Neural crest cell (in vitro differentiated cells): Measurements from ENCODE around the gene IGFN1. TPM values are rescaled to one million over a fixed set of nuclear protein-coding genes. Genes with fewer than 3 reads are reported as not detected.

Source experiments
- DNase-seq: peaks from one replicate; pipeline ENCODE4 v3.0.0; 2021; ENCODE audit warnings: low read depth, mixed read lengths, low spot score
- H3K27ac Mint-ChIP-seq: one replicate; pipeline ENCODE4 v1.8.0; 2021; ENCODE audit warnings: mild to moderate bottlenecking, mixed read lengths; ENCODE audit not compliant: unreplicated experiment
- H3K27me3 Mint-ChIP-seq: 2 replicates; pipeline ENCODE4 v1.8.0; 2021; ENCODE audit warnings: low read depth, mild to moderate bottlenecking, mixed read lengths
- H3K36me3 Mint-ChIP-seq: 2 replicates; pipeline ENCODE4 v1.8.0; 2021; ENCODE audit warnings: low read depth, mild to moderate bottlenecking, mixed read lengths
- H3K4me1 Mint-ChIP-seq: 2 replicates; pipeline ENCODE4 v1.8.0; 2021; ENCODE audit warnings: mixed read lengths
- H3K4me3 Mint-ChIP-seq: one replicate; pipeline ENCODE4 v1.8.0; 2021; ENCODE audit warnings: mild to moderate bottlenecking, mixed read lengths
- H3K9me3 Mint-ChIP-seq: 2 replicates; pipeline ENCODE4 v1.8.0; 2021; ENCODE audit warnings: mixed read lengths
- total RNA-seq: library from RNA; stranded (reverse); gene quantifications from 2 replicates; pipeline ENCODE4 v1.2.1, GENCODE V29; 2021
- TF ChIP-seq, protein P1 (sequence below): fragments of 200-600 bp; sonication (generic); conservative IDR thresholded peaks from 2 replicates; pipeline ENCODE4 v1.5.0; 2021; ENCODE audit warnings: antibody characterized with exemption, mild to moderate bottlenecking

The IGFN1 gene
- total RNA-seq, 1 donor from 2014 or later, result not detected

DNA sequence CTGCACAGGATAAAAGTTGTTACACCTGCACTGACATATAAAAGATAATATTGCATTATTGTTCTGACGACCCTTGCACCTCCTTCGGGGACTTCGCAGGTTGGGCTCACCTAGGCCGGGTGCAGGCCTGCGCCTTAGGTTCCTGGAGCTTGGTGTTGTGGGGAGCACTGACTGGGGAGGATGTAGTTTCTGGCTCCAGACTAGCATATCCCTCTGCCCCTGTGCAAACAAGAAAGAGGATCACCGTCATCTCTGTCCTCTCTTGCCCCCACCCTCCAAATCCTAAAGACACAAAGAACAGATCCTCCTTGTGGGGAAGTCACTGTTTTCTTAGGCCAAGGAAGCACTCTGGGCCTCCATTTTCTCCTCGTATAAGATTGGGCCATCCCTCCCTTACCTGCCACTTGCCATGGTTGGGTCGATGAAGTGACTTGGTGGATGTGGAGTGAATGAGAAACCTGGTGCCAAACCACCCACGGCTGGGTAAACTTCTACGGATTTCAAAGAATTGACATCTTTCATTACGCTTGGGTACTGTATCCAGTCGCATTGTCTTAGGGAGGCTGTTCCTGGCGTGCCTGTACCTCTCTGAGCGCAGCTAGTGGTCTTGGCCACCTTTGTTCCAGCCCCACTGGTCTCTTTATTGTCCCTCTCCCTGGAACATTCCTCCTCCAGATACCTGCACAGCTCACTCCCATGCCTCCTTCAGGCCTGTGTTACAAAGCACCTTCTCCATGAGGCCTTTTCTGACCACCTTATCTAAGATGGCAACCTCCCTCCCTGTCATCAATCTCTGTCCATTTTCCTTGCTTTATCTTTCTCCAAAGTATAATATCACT is 58.3 kb downstream of the IGFN1 start:
- Mint-ChIP-seq H3K9me3 (no peaks in the 10 kb centered on the region), H3K36me3 (no peaks in the 10 kb centered on the region)

DNA sequence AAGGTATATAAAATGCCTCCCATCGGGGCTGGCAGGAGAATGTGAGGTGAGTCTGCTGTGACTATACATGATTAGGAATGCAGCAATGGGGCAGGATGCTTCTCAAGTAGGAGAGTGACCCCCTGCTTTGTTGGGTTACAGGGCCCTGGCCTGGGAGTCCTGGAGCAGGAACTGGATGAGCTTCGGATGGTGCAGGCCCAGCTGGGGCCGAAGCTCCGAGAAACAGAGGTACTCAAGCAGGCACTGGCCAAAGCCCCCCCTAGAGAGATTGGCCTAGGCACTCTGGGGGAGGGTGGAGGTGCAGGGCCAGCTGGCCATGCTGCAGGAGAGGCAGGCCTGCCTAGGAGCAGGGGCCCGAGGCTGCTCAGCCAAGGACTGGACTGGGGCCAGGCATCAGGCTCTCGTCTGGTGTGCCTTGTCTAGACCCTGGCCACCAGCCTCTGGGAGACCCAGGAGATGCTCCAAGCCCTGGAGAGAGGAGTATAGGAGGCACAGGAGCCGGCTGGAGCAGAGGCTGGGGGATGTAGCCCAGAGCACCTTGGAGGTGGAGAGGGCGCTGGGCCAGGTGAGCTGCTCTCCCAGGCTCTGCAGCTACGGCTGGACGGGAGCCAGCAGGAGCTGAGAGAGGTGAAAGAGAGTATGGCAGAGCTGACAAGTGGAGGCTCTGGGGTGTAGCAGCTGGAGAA is 59.8 kb downstream of the IGFN1 start:
- Mint-ChIP-seq H3K36me3 (no peaks in the 10 kb centered on the region), H3K4me3 (no peak overlapping the region), H3K4me1 (no peaks in the 10 kb centered on the region), H3K27ac (peak overlapping the region; percentile 59), H3K27me3 (no peaks in the 10 kb centered on the region), H3K9me3 (no peaks in the 10 kb centered on the region)
- DNase-seq, result no peak
- TF ChIP-seq, protein P1, sequence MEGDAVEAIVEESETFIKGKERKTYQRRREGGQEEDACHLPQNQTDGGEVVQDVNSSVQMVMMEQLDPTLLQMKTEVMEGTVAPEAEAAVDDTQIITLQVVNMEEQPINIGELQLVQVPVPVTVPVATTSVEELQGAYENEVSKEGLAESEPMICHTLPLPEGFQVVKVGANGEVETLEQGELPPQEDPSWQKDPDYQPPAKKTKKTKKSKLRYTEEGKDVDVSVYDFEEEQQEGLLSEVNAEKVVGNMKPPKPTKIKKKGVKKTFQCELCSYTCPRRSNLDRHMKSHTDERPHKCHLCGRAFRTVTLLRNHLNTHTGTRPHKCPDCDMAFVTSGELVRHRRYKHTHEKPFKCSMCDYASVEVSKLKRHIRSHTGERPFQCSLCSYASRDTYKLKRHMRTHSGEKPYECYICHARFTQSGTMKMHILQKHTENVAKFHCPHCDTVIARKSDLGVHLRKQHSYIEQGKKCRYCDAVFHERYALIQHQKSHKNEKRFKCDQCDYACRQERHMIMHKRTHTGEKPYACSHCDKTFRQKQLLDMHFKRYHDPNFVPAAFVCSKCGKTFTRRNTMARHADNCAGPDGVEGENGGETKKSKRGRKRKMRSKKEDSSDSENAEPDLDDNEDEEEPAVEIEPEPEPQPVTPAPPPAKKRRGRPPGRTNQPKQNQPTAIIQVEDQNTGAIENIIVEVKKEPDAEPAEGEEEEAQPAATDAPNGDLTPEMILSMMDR, result no peak

More for the DNA sequence above, 58.3 kb downstream of the IGFN1 start:
- TF ChIP-seq, protein P1, result no peak
- Mint-ChIP-seq H3K4me3 (no peak overlapping the region), H3K4me1 (peaks cover 5% of the 10 kb centered on the region), H3K27ac (no peak overlapping the region), H3K27me3 (no peaks in the 10 kb centered on the region)
- DNase-seq, result no peak

DNA sequence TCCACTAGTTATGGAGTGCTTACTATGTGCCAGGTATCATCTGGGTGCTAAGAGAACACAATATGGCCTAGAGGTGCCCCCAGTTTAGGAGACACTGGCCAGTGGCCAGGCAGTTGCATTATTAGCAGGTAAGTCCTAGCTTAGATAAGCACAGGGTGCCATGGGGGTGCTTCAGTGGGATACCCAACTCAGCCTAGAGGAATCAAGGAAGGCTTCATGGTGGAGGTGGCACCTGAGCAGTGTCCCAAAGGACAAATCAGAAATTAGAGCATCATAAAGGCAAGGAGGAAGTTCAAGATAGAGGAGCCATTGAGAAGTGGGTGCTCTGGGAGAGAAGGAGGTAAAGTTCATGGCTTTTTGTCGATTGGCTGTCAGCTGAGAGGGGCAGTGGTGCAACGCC is 60.8 kb downstream of the IGFN1 start:
- H3K4me1 Mint-ChIP-seq, result no peaks in the 10 kb centered on the region
- H3K27me3 Mint-ChIP-seq, result no peaks in the 10 kb centered on the region
- no peak for DNase-seq
- H3K27ac Mint-ChIP-seq, result no peak overlapping the region
- TF ChIP-seq, protein P1, result no peak
- H3K4me3 Mint-ChIP-seq, result no peak overlapping the region
- H3K9me3 Mint-ChIP-seq, result no peaks in the 10 kb centered on the region
- no peaks in the 10 kb centered on the region for H3K36me3 Mint-ChIP-seq

DNA sequence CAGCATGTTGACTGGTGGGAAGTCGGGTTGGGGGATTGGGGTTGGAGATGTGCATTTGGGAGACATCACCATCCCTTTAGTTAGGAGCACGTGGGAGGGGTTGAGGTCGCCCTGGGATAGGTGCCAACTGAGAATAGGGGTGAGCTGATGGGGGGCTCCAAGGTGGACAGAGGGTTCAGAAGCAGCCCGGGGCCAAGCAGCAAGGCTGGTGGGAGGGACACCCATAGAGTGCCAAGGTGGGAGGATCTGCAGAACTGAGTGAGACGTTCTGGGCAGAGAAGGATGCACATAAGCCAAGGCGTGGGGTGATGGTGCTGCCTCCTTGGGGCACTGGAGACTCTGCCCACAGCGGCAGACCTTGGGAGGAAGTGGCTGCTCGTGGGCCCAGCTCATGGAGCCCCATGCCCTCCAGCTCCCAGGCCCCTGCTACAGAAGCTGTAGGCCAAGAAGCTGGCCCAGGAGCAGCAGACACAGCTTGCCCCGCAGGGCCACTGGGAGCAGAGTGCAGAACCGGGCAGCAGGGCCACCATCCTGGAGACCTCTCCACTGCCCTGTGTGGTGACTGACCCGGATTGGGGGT is 61.3 kb downstream of the IGFN1 start:
- TF ChIP-seq, protein P1, result no peak
- Mint-ChIP-seq H3K27me3 (no peaks in the 10 kb centered on the region), H3K27ac (no peak overlapping the region), H3K36me3 (no peaks in the 10 kb centered on the region), H3K9me3 (no peaks in the 10 kb centered on the region), H3K4me3 (no peak overlapping the region), H3K4me1 (no peaks in the 10 kb centered on the region)
- no peak for DNase-seq

DNA sequence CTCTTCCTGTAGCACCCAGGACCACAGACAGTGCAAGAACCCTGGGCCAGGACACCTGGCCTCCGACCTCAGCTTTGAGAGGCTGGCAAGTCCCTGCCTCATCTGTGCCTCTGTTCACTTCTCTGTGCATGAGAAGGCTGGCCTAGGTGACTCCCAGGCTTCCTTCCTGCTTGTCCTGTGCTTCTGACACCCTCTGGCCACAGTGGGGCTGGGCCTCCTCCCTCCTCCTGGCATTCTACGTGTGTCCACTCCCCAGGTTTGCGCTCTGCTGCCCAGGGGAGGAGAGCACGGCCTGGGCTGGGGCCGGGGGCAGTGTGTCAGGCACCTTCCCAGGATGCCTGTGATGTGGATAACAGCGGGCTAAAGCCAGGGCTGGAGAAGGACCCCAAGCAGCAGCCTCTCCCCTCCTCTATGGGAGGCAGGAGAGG is 62.3 kb downstream of the IGFN1 start:
- no peaks in the 10 kb centered on the region for H3K9me3 Mint-ChIP-seq
- H3K36me3 Mint-ChIP-seq, result no peaks in the 10 kb centered on the region
- no peak for DNase-seq
- TF ChIP-seq, protein P1, result no peak
- H3K4me1 Mint-ChIP-seq, result no peaks in the 10 kb centered on the region
- no peak overlapping the region for H3K27ac Mint-ChIP-seq
- no peak overlapping the region for H3K4me3 Mint-ChIP-seq
- H3K27me3 Mint-ChIP-seq, result no peaks in the 10 kb centered on the region
